Erythroblast (primary cell): ENCODE measurements around the gene COL11A1.

Experiments used
- DNase-seq, 2 experiments: peaks; one replicate each; lab custom pipeline; 2025; lab: John Stamatoyannopoulos, UW
- GATA1 ChIP-seq: IDR thresholded peaks from 2 replicates; pipeline ENCODE4 v1.6.1; 2011; ENCODE audit warnings: low read depth, mild to moderate bottlenecking, control low read depth, low read length, moderate library complexity
- POLR2A ChIP-seq: IDR thresholded peaks from 2 replicates; pipeline ENCODE4 v1.6.1; 2011; ENCODE audit warnings: mild to moderate bottlenecking, low read length

The COL11A1 gene

DNA sequence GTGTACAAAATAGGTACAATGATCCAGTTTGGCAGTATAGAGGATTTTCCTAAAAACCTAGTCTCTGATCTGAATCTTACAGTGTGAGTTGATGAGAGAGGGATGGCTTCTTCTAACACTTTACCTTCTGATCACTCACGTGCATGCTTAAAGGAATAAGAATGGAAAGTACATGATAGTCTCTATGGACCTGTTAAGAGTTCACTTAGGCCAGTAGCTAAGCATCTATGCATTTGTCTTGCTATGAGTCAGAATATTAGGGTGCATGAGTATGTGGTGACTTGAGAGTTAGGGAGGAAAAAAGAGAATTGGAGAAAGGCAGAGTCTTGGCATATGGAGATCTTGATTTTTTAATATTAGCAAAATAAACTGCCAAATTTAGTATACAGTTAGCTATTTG lies 206.3 kb downstream of the COL11A1 start:
- no peak for TF ChIP-seq POLR2A
- TF ChIP-seq GATA1 = no peak
- no peak for DNase-seq

DNA sequence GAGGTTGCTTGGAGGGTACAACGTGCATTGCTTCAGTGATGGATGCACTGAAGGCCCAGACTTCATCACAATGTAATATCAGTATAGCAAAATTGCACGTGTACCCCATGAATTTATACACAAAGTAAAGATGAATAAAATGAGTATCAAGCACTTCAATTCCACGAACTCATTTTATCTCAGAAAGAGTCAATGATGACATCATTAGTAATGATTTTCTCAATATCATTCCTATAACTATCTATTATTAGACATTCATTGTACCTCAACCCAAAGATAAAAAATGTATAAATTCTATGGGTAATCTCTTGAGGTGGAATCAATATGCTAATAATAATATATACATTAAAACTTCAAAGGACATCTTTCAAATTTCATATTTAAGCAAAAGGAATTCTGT lies 208.4 kb downstream of the COL11A1 start:
- TF ChIP-seq GATA1 (no peak), POLR2A (no peak)
- no peak for DNase-seq

DNA sequence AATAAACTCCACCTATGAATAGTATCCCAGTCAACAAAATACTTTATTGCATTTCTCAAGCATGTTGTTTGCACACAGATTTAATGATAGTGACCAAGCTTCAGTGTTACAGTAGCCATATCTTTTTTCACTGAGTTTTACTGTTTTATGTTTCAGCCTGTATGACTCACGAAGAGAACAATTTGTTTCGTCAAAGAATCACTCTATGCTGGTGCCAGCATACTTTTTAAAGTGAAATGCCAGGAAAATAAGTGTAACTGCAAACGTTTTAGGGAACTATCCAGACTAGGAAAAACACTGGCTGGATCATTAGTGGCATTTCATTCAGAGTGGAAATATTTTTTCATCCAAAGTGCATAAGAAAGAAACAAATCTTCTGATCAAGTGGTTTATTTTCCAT lies 210.8 kb downstream of the COL11A1 start:
- DNase-seq = no peak
- no peak for TF ChIP-seq POLR2A
- no peak for TF ChIP-seq GATA1

DNA sequence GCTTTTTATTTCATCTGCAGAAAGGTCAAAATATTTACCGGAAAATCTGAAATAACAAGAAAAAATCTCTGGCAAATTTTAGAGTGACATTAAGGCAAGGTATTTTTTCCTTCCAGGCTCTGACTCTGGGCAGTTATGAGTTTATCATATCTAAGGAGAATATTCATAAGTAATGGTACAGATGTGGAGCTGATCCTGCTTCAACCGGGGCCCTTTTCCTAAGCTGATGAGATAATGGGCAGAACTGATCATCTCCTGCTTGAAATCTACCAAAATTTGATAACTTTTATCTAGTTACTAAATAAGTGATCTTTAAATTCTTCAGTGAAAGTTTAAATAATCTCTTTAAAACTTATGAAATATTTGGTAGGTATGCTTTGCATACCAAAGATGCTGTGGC lies 211.6 kb downstream of the COL11A1 start:
- DNase-seq = no peak
- TF ChIP-seq GATA1 = no peak
- no peak for TF ChIP-seq POLR2A

DNA sequence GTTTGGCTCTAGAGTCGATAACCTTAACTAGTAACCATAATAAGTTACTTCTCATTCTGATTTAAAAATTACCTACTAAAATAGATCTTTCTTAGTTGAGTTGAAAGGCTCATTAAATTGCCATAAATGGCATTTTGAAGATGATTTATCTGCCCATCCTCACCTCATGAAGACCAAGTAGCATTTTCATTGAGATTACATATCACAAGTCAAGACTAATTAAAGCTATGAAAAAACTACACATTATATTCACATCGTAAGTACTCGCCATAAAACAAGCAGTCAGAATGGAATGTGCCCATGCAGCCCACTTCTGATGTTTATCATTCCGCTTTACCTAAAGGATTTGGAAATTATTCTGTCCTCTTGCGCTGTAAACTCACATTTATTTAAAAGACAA lies 212.0 kb downstream of the COL11A1 start:
- no peak for DNase-seq
- TF ChIP-seq GATA1 (no peak), POLR2A (no peak)

DNA sequence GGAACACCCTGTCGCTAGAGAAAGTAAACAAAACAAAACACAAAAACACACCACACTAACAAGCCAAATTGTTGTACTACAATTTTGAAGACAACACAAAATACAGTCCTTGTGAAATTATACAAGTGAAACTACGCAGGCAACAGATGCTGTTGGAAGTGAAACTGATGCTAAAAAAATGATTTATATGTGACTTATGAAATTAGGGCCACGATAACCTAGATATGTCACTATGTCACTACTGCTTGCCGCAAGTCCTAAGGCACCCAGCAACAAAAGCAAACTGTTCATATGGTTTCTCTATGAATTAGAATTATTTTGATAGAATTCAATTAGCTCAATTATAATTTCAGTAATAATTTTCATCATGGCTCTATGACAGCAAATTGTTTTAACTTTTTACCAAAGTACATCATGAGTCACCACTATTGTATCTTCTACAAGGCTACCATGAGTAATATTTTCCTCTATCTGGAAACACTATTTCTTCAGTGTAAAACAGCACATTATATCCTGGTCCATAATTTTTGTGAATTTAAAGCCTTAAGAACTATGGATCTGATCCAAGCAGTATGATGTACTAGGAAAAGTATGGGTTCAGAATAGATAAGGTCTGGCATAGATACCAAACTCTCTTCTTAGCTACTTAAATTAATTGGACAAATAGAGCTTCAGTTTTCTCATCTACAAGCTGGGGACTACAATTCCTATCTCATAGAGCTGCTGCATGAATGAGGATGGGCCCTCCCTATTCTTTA lies 216.3 kb downstream of the COL11A1 start:
- no peak for TF ChIP-seq POLR2A
- TF ChIP-seq GATA1 = no peak
- DNase-seq = no peak

DNA sequence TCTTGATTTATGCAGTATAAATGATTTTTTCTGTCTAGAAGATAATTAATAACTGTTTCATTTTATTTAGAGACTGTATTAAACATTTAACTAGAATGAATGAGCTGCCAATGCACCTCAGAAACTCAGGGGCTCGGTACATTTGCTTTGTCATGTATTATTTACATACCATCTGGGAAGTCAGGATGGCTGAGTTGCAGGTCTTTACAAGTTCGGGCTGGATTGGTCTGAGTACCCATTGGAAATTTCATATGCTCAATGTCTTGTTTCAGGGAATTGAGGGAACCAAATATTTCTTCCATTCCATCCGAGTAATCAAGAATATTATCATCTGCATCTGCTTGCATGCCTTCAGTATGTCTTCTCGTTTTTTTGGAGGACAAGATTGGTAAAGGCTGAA lies 221.7 kb downstream of the COL11A1 start:
- no peak for DNase-seq
- TF ChIP-seq GATA1 = no peak
- TF ChIP-seq POLR2A = no peak

DNA sequence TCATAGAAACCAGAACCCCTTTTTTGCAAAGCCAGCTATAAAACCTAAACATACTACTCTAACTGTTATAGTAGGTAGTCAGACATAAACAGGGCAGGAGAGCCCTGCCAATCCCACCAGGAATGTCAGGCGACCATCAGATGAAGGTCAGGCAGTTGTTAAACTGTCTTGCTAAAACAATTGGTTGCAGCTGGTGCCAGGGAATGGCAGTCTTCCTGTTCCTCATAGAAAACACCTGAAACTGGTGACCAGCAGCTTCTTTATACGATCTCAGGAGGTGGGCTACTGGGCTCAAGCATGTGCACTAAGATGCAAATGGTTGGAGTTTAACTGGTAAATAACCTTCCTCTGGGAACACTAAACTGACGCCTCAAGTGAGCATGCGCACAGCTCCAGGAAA lies 224.1 kb downstream of the COL11A1 start:
- DNase-seq = no peak
- TF ChIP-seq POLR2A (no peak), GATA1 (no peak)

DNA sequence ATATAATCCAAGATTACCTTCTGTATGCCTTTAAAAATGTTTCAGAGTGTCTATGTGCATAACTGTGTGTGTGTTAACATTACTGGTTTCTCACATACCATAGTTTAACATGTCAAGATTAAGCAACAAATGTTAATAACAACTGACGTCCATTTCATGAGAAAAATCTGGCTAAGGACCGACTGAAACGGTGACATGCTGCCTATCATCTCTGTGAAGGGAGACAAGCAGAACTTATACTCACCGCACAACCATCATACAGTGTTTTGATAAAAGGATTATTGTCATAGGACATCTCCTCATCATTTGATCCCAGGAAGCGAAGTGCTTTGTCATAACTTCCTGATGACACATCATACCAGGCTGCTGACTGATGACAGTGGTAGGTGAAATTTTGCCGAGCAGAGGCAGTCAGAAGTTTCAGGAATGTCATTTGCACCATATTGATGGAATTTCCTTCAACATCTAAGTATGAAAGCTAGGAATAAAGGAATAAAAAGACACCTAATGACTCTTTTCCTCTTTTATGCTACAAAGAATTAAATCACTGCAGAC lies 228.8 kb downstream of the COL11A1 start:
- no peak for DNase-seq
- TF ChIP-seq GATA1 = no peak
- no peak for TF ChIP-seq POLR2A

DNA sequence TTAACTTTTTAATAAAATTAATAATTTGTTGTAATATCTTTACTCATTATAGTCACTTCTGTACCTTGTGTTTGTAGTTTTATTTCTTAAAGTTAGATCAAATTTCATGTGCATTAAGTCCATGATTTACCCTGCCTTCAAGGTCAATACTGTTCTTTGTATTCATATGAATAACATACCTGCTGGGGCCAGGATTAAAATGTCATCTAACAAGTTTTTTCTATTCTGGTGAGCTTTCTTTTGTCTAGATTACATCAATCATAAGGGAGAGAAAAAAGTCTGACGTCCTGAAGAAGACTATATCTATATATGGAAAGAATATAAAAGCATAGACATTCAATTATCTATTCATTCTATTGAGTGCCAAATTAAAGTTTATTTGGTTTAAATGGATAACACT lies 232.6 kb downstream of the COL11A1 start:
- TF ChIP-seq POLR2A (no peak), GATA1 (no peak)
- no peak for DNase-seq

DNA sequence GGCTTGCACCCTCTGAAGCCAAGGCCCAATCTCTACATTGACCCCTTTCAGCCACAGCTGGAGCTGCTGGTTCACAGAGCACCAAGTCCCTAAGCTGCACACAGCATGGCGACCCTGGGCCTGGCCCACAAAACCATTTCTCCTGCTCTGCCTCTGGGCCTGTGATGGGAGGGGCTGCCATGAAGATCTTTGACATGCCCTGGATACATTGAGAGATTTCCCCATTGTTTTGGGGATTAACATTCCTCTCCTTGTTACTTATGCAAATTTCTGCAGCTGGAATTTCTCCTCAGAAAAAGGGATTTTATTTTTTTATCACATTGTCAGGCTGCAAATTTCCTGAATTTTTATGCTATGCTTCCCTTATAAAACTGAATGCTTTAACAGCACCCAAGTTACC lies 235.8 kb downstream of the COL11A1 start:
- no peak for TF ChIP-seq GATA1
- no peak for TF ChIP-seq POLR2A
- no peak for DNase-seq

DNA sequence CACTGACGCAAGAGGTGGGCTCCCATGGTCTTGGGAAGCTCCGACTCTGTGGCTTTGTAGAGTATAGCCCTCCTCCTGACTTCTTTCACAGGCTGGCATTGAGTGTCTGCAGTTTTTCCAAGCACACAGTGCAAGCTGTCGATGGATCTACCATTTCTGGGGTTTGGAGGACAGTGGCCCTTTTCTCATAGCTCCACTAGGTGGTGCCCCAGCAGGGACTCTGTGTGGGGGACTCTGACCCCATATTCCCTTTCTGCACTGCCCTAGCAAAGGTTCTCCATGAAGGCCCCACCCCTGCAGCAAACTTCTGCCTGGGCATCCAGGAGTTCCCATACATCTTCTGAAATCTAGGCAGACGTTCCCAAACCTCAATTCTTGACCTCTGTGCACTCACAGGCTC lies 236.2 kb downstream of the COL11A1 start:
- DNase-seq = no peak
- no peak for TF ChIP-seq POLR2A
- no peak for TF ChIP-seq GATA1

DNA sequence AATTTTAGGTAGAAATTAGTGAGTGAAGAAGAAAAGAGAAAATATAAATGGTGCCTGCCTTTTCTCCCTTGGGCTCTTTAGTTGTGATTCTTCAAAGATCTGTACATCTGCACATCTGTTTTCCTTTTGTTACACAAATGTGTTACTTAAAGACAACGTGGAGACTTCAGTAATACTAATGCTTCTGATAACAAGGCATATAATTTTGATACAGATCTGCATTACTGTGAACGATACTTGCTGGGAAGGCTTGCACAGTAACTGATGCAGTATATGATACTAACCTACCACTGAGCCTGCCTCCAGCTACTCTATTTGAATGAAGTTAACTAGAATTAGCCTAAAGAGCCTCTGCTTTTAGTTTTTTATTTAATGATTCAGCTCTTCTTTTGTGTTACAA lies 244.6 kb downstream of the COL11A1 start:
- DNase-seq = no peak
- TF ChIP-seq GATA1 (no peak), POLR2A (no peak)

DNA sequence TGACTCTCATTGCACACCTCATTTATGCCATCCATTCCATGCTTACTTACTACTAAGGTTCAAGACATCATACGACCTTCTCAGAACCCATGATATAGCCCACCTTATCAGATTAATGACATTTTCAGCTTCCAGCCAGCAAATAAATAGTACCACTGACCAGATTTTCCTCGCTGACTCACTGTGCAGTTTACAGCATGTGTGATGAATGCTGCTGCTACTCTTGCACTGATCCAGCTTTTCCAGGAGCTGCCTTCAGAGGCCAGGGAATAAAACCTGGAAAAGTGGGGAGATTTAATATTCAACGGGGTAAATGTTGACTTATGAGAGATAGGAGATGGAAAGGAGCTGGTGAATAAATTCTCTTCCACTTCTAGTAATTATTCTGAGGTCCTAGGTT lies 247.1 kb downstream of the COL11A1 start:
- no peak for TF ChIP-seq GATA1
- no peak for TF ChIP-seq POLR2A
- DNase-seq = no peak

DNA sequence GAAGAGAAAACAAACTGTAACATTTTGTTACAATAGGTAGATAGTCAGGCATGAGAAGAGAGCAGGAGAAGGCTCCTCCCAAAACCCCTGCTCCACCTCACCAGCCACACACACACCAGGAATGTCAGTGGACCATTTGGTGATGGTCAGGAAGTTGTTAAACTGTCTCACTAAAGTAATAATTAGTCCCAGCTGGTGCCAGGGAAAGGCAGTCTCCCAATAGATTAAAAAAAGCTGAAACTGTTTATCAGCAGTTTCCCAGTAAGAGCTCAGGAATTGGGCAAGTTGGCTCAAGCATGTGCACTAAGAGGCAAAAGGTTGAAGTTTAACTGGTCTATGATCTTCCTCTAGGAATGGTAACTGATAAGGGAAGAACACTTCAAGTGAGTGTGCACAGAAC lies 249.6 kb downstream of the COL11A1 start:
- DNase-seq = no peak
- TF ChIP-seq POLR2A (no peak), GATA1 (no peak)

DNA sequence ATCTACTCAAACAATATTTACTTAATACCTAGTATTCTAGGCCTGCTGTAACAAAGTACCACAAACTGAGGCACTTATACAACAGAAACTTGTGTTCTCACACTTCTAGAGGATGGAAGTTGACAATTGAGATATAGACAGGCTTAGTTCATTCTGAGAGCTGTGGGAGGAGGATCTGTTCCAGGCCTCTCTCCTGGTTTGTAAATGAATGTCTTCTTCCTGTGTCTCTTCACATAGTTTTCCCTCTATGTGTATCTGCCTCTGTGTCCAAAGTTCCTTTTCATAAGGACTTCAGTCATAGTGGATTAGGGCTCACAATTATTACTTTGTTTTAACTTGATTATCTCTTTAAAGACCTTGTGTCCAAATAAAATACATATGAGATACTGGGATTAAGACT lies 251.1 kb downstream of the COL11A1 start:
- DNase-seq = no peak
- TF ChIP-seq POLR2A (no peak), GATA1 (no peak)
